ENCODE results near the gene LOXHD1. TPM values are rescaled to one million over a fixed set of nuclear protein-coding genes. Genes with fewer than 3 reads are reported as not detected.

The LOXHD1 gene
- total RNA-seq, 1 donor from 2014 or later, result 2.9 TPM

GRCh38 chr18:46447792-46448191 is 209.2 kb downstream of the LOXHD1 start:
- ATAC-seq (no peak), DNase-seq (no peak)
- Histone ChIP-seq H3K27ac (no peak overlapping the region), H3K36me3 (no peaks in the 10 kb centered on the region), H3K27me3 (ENCODE audit: low read depth) (no peaks in the 10 kb centered on the region), H3K9me3 (peaks cover 14% of the 10 kb centered on the region), H3K4me1 (no peaks in the 10 kb centered on the region), H3K4me3 (no peak overlapping the region)
- TF ChIP-seq CTCF (IDR thresholded peaks at IDR 0.05), result no peak
- intact Hi-C loops (cut with DNase I), result no loop called here

GRCh38 chr18:46447323-46447722 is 209.7 kb downstream of the LOXHD1 start:
- no peak for ATAC-seq
- no peak for TF ChIP-seq CTCF (IDR thresholded peaks at IDR 0.05)
- no peak for DNase-seq
- peaks cover 17% of the 10 kb centered on the region for H3K9me3 ChIP-seq
- H3K27ac ChIP-seq, result no peak overlapping the region
- H3K27me3 ChIP-seq (ENCODE audit: low read depth), result no peaks in the 10 kb centered on the region
- intact Hi-C loops (cut with DNase I), result no loop called here
- H3K36me3 ChIP-seq, result no peaks in the 10 kb centered on the region
- no peak overlapping the region for H3K4me3 ChIP-seq
- no peaks in the 10 kb centered on the region for H3K4me1 ChIP-seq

- Histone ChIP-seq H3K27ac (no peak overlapping the region), H3K4me3 (no peak overlapping the region), H3K4me1 (no peaks in the 10 kb centered on the region), H3K27me3 (ENCODE audit: low read depth) (no peaks in the 10 kb centered on the region), H3K36me3 (no peaks in the 10 kb centered on the region), H3K9me3 (peaks cover 17% of the 10 kb centered on the region)
- no peak for TF ChIP-seq CTCF (IDR thresholded peaks at IDR 0.05)
- no peak for DNase-seq
- intact Hi-C loops (cut with DNase I), result no loop called here
- peak in 1 of 2 donors; percentile 45 for ATAC-seq
These were observed 211.3 kb downstream of the LOXHD1 start for GRCh38 chr18:46445522-46446313.

- intact Hi-C loops (cut with DNase I), result no loop called here
- Histone ChIP-seq H3K4me3 (no peak overlapping the region), H3K4me1 (no peaks in the 10 kb centered on the region), H3K27me3 (ENCODE audit: low read depth) (no peaks in the 10 kb centered on the region), H3K36me3 (no peaks in the 10 kb centered on the region), H3K27ac (no peak overlapping the region), H3K9me3 (peaks cover 11% of the 10 kb centered on the region)
- TF ChIP-seq CTCF (IDR thresholded peaks at IDR 0.05), result no peak
- ATAC-seq (no peak), DNase-seq (no peak)
These were observed 218.0 kb downstream of the LOXHD1 start for GRCh38 chr18:46439037-46439436.

GRCh38 chr18:46437061-46437460 is 220.0 kb downstream of the LOXHD1 start:
- DNase-seq (no peak), ATAC-seq (no peak)
- Histone ChIP-seq H3K4me3 (no peak overlapping the region), H3K9me3 (no peaks in the 10 kb centered on the region), H3K4me1 (no peaks in the 10 kb centered on the region), H3K27me3 (ENCODE audit: low read depth) (no peaks in the 10 kb centered on the region), H3K36me3 (no peaks in the 10 kb centered on the region), H3K27ac (no peak overlapping the region)
- no peak for TF ChIP-seq CTCF (IDR thresholded peaks at IDR 0.05)
- intact Hi-C loops (cut with DNase I), result no loop called here

Measured in lower lobe of right lung (tissue), 2 donors.